Measurements from ENCODE around the gene NKX2-8.
"Not testable (repeated sequence)": the region's sequence is repeated elsewhere in the genome, so short reads cannot be mapped to it uniquely, and the experiment has no call there.

NKX2-8 gene

GRCh38 chr14:36553656-36554260 lies 28.7 kb downstream of the NKX2-8 start:
- DNase-seq (ENCODE audit: insufficient read length, low spot score) (peak; percentile 4), FAIRE-seq (no peak)
- TF ChIP-seq POLR2A (IDR thresholded peaks at IDR 0.05; ENCODE audit: low read depth, low read length), result no peak

- TF ChIP-seq POLR2A (IDR thresholded peaks at IDR 0.05; ENCODE audit: low read depth, low read length), result no peak
- no peak for FAIRE-seq
- DNase-seq (ENCODE audit: insufficient read length, low spot score), result no peak
Observed at GRCh38 chr14:36550899-36551298, 31.5 kb downstream of the NKX2-8 start.

- not testable (repeated sequence) for FAIRE-seq; DNase-seq (ENCODE audit: insufficient read length, low spot score)
Observed at GRCh38 chr14:36544280-36544679, 38.1 kb downstream of the NKX2-8 start.

GRCh38 chr14:36538051-36538450 lies 44.4 kb downstream of the NKX2-8 start:
- DNase-seq (ENCODE audit: insufficient read length, low spot score), result no peak
- TF ChIP-seq POLR2A (IDR thresholded peaks at IDR 0.05; ENCODE audit: low read depth, low read length), result no peak
- FAIRE-seq, result no peak
